NB4 (cell line): ENCODE results near the gene MPZL1.

ENCODE experiments used
- CTCF ChIP-seq: IDR thresholded peaks from one replicate; pipeline ENCODE4 v1.5.1; 2012; ENCODE audit warnings: low read depth, low read length
- MYC ChIP-seq: IDR thresholded peaks from 2 replicates; pipeline ENCODE4 v1.6.1; 2011; ENCODE audit warnings: low read depth, low read length
- POLR2A ChIP-seq: IDR thresholded peaks from 2 replicates; pipeline ENCODE4 v1.6.1; 2011; ENCODE audit warnings: mild to moderate bottlenecking; ENCODE audit not compliant: insufficient read length; ENCODE audit errors: extremely low read depth

- TF ChIP-seq CTCF (no peak), MYC (no peak), POLR2A (no peak)
Observed at GRCh38 chr1:167799747-167800146, 78.0 kb downstream of the MPZL1 start.
